Measurements from ENCODE around the gene INS.

Gene INS

GRCh38 chr11:2164861-2165555 lies 4.0 kb upstream of the INS start:
- no peak for DNase-seq

- DNase-seq: no peak
These were observed 3.1 kb upstream of the INS start for GRCh38 chr11:2164081-2164480.

- DNase-seq: no peak
These were observed 2.5 kb upstream of the INS start for GRCh38 chr11:2163428-2163978.

GRCh38 chr11:2159536-2160413 lies 1.2 kb downstream of the INS start:
- no peak for DNase-seq

- DNase-seq: no peak
These were observed 2.0 kb downstream of the INS start for GRCh38 chr11:2158966-2159365.

GRCh38 chr11:2158296-2158737 lies 2.7 kb downstream of the INS start:
- no peak for DNase-seq

GRCh38 chr11:2157294-2158040 lies 3.5 kb downstream of the INS start:
- DNase-seq: no peak

GRCh38 chr11:2156416-2157182 lies 4.4 kb downstream of the INS start:
- peak; percentile 21 for DNase-seq

GRCh38 chr11:2155511-2155910 lies 5.5 kb downstream of the INS start:
- no peak for DNase-seq

GRCh38 chr11:2154889-2155288 lies 6.1 kb downstream of the INS start:
- no peak for DNase-seq

- DNase-seq: no peak
These were observed 6.8 kb downstream of the INS start for GRCh38 chr11:2154195-2154585.

- no peak for DNase-seq
These were observed 7.3 kb downstream of the INS start for GRCh38 chr11:2153581-2154194.

GRCh38 chr11:2151500-2152257 lies 9.3 kb downstream of the INS start:
- peak; percentile 67 for DNase-seq

GRCh38 chr11:2149864-2150847 lies 10.9 kb downstream of the INS start:
- DNase-seq: no peak

GRCh38 chr11:2149460-2149859 lies 11.5 kb downstream of the INS start:
- DNase-seq: no peak

GRCh38 chr11:2148595-2148994 lies 12.4 kb downstream of the INS start:
- DNase-seq: no peak

GRCh38 chr11:2147391-2147790 lies 13.6 kb downstream of the INS start:
- DNase-seq: no peak

GRCh38 chr11:2146051-2146450 lies 15.0 kb downstream of the INS start:
- DNase-seq: no peak

GRCh38 chr11:2144544-2145248 lies 16.3 kb downstream of the INS start:
- no peak for DNase-seq
